B cell (primary cell): Measurements from ENCODE around the gene TESMIN. TPM values are rescaled to one million over a fixed set of nuclear protein-coding genes. Genes with fewer than 3 reads are reported as not detected.

ENCODE experiments used
- ATAC-seq: fragments of 200-7000 bp; cut with Tn5 transposase; one replicate; pipeline ENCODE4 v1.10.0; 2021; ENCODE audit warnings: low read depth, mild to moderate bottlenecking, moderate number of reproducible peaks, moderate library complexity
- CTCF ChIA-PET: fragments of 350-600 bp; sonication (Branson Sonifier 250); formaldehyde crosslinking; loops from one replicate; lab custom pipeline; 2021; ENCODE audit warnings: antibody characterized with exemption, inconsistent platforms; lab: Charles Lee
- POLR2A ChIA-PET: fragments of 350-600 bp; sonication (Branson Sonifier 250); formaldehyde crosslinking; loops from one replicate; lab custom pipeline; 2021; ENCODE audit warnings: antibody characterized with exemption; lab: Charles Lee
- DNase-seq: peaks from one replicate; pipeline ENCODE4 v3.0.0; 2013
- H2AFZ ChIP-seq: 2 replicates; pipeline ENCODE4 v1.6.1; 2012; ENCODE audit warnings: mild to moderate bottlenecking, low read depth, low read length; ENCODE audit not compliant: insufficient read depth, poor library complexity, severe bottlenecking
- H3K27ac ChIP-seq, 2 donors: 1 replicate in 1 of 2; 2 replicates in 1 of 2; pipeline ENCODE4 v1.5.1; 2012 to 2013; ENCODE audit warnings: low read length in 2 of 2, mild to moderate bottlenecking in 2 of 2, moderate library complexity in 1 of 2
- H3K27me3 ChIP-seq, 4 experiments: fragments of 200-600 bp in 1 of 4; sonication (generic) in 1 of 4; replicated peaks in 1 of 4; 1 replicate in 2 of 4; 2 replicates in 2 of 4; pipeline versions ENCODE4 v1.6.1 to v1.7.0; 2013 to 2016; ENCODE audit warnings: low read length in 3 of 4, mild to moderate bottlenecking in 2 of 4, mixed read lengths in 1 of 4, moderate library complexity in 1 of 4; ENCODE audit not compliant: insufficient read depth in 4 of 4, control insufficient read depth in 3 of 4; ENCODE audit errors: control extremely low read depth in 1 of 4
- H3K36me3 ChIP-seq, 2 experiments: replicated peaks in 1 of 2; 1 replicate in 1 of 2; 2 replicates in 1 of 2; pipeline versions ENCODE4 v1.6.1 to v1.7.1; 2013; ENCODE audit warnings: low read length in 1 of 2; ENCODE audit not compliant: insufficient read depth in 2 of 2, control insufficient read depth in 1 of 2; ENCODE audit errors: control extremely low read depth in 1 of 2, extremely low read depth in 1 of 2
- H3K4me1 ChIP-seq, 2 donors: fragments of 200-600 bp in 1 of 2; sonication (generic) in 1 of 2; 1 replicate in 1 of 2; 2 replicates in 1 of 2; pipeline versions ENCODE4 v1.5.1 to v1.6.1; 2013 to 2017; ENCODE audit warnings: low read length in 2 of 2; ENCODE audit not compliant: control insufficient read depth in 2 of 2, insufficient read depth in 2 of 2
- H3K4me2 ChIP-seq: replicated peaks from 2 replicates; pipeline ENCODE3; 2012; ENCODE audit warnings: mild to moderate bottlenecking, low read depth, low read length; ENCODE audit not compliant: poor library complexity, severe bottlenecking
- H3K4me3 ChIP-seq, 5 experiments: fragments of 200-600 bp in 1 of 5; sonication (generic) in 1 of 5; 1 replicate in 3 of 5; 2 replicates in 2 of 5; pipeline versions ENCODE4 v1.5.1 to v1.7.0; 2011 to 2016; ENCODE audit warnings: low read length in 4 of 5, mild to moderate bottlenecking in 4 of 5, low read depth in 2 of 5, control low read depth in 1 of 5, moderate library complexity in 1 of 5; ENCODE audit not compliant: insufficient read depth in 1 of 5; ENCODE audit errors: control extremely low read depth in 1 of 5, extremely low read depth in 1 of 5
- H3K79me2 ChIP-seq: fragments of 200-600 bp; sonication (generic); one replicate; pipeline ENCODE4 v1.6.0; 2016; ENCODE audit warnings: low read length; ENCODE audit not compliant: control insufficient read depth, insufficient read depth
- H3K9ac ChIP-seq: fragments of 200-600 bp; sonication (generic); 2 replicates; pipeline ENCODE4 v1.6.1; 2017; ENCODE audit warnings: mild to moderate bottlenecking, low read length, moderate library complexity
- H3K9me3 ChIP-seq, 3 donors: one replicate each; pipeline versions ENCODE4 v1.6.1 to v1.7.1; 2013; ENCODE audit warnings: low read length in 2 of 3; ENCODE audit not compliant: control insufficient read depth in 2 of 3, insufficient read depth in 1 of 3; ENCODE audit errors: control extremely low read depth in 1 of 3
- H4K20me1 ChIP-seq: 2 replicates; pipeline ENCODE4 v1.6.0; 2012; ENCODE audit warnings: mild to moderate bottlenecking, low read length; ENCODE audit not compliant: insufficient read depth, control insufficient read depth, poor library complexity, severe bottlenecking
- H3K27ac Mint-ChIP-seq: one replicate; pipeline ENCODE4 v1.8.0; 2021; ENCODE audit warnings: mixed read lengths
- H3K27me3 Mint-ChIP-seq: one replicate; pipeline ENCODE4 v1.8.0; 2021; ENCODE audit warnings: mixed read lengths
- H3K4me1 Mint-ChIP-seq: one replicate; pipeline ENCODE4 v1.8.0; 2021; ENCODE audit warnings: mixed read lengths
- H3K4me3 Mint-ChIP-seq: one replicate; pipeline ENCODE4 v1.8.0; 2021; ENCODE audit warnings: mixed read lengths
- H3K9me3 Mint-ChIP-seq: one replicate; pipeline ENCODE4 v1.8.0; 2022; ENCODE audit warnings: mixed read lengths; ENCODE audit not compliant: insufficient read depth
- CTCF ChIP-seq: fragments of 200-600 bp; IDR thresholded peaks from one replicate; pipeline ENCODE4 v1.8.0; 2022; ENCODE audit warnings: antibody characterized with exemption, mild to moderate bottlenecking
- EZH2 ChIP-seq: IDR thresholded peaks from 2 replicates; pipeline ENCODE4 v1.6.1; 2012; ENCODE audit warnings: borderline replicate concordance, low read depth, mild to moderate bottlenecking, moderate library complexity, low read length; ENCODE audit not compliant: insufficient read depth, poor library complexity, severe bottlenecking
- WGBS: methylation state at CpG from one replicate; pipeline ENCODE4 v1.1.5; 2013; ENCODE audit warnings: missing lambda C conversion rate; ENCODE audit not compliant: insufficient coverage; 5-methylcytosine and 5-hydroxymethylcytosine counted together
- intact Hi-C: fragments of 100-400 bp; cut with micrococcal nuclease; formaldehyde crosslinking; loops from one replicate; pipeline ENCODE4 v1.10.0; 2022
- polyA plus RNA-seq: library from polyadenylated mRNA; depleted of rRNA; stranded (reverse); fragments of >200 nt; gene quantifications from 2 replicates; pipeline ENCODE4 v1.2.3, GENCODE V29; 2012
- total RNA-seq, 2 donors: library from RNA; stranded (reverse); fragments of 120-200 nt in 1 of 2; gene quantifications; 1 replicate in 1 of 2; 2 replicates in 1 of 2; pipeline versions ENCODE4 v1.2.3 to v1.2.4, GENCODE V29; 2013 to 2022

Gene TESMIN
- total and polyA plus RNA-seq, 2 donors (not counting 1 experiment from before 2014, with no cell fraction given), result 3.2 to 4.3 TPM

DNA sequence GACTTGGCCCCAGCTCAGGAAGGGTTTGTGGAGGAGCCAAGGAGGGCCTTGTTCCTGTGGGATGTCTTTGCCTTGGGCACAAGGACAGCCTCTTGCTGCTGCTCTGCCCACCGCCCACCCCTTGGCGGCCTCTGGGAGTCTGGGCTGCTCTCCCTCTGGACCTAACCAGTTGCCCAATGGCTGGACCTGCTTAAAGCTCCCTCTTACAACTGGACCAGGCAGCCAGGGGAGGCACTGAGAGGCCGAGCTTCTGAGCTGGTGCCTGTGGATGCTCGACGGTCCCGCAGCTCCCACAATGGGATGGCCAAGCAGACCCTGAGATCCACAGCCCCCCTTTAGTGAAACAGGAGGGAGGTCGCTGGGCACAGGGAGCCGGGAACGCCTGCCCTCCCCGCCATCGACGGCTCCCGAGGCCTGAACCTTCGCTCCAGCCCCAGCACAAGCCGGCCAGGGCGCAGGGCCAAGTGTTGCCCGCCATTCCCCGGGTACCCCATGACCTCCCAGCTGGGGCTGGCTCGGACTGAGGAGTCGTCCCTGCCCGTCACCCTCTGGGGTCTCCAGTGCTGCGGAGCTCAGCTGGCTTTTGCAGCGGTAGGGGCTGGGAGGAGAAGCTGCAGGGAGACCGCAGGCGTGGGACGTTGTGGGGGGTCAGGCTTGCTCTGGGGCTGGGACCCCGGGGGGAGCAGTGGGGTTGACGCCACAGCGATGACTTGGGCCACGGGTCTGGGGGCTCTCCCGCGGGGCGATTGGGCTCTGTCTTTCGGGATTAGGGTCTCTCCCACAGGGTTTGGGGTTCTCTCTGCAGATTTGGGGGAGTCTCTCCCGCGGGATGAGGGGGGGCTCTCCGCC, 67.6 kb downstream of the TESMIN start:
- no peaks in the 10 kb centered on the region for H3K4me1 Mint-ChIP-seq

More for the DNA sequence above, 67.6 kb downstream of the TESMIN start:
- peaks cover 0 to 4% (median 0%) of the 10 kb centered on the region in 3 donors for H3K9me3 ChIP-seq
- H3K4me3 ChIP-seq, result no peak overlapping the region
- no peaks in the 10 kb centered on the region for H4K20me1 ChIP-seq
- ATAC-seq (no peak), DNase-seq (no peak)
- WGBS, result 53% methylated on average over 37 of the region's 37 CpGs
- no peak overlapping the region for H3K4me2 ChIP-seq
- TF ChIP-seq CTCF (no peak), EZH2 (no peak)
- H3K27ac ChIP-seq, result no peak overlapping the region
- Mint-ChIP-seq H3K9me3 (no peaks in the 10 kb centered on the region), H3K4me3 (no peak overlapping the region), H3K27me3 (peaks cover 43% of the 10 kb centered on the region), H3K27ac (no peak overlapping the region)
- ChIA-PET POLR2A (no interaction called here), CTCF (no interaction called here)
- H3K27me3 ChIP-seq, result peaks cover 0 to 36% (median 5%) of the 10 kb centered on the region in 4 experiments
- H2AFZ ChIP-seq, result no peak overlapping the region
- no peaks in the 10 kb centered on the region for H3K79me2 ChIP-seq
- H3K9ac ChIP-seq, result no peak overlapping the region
- H3K36me3 ChIP-seq, result no peaks in the 10 kb centered on the region
- intact Hi-C loops, result no loop called here
- H3K4me1 ChIP-seq, result peaks cover 0 to 4% of the 10 kb centered on the region in 2 donors
